GM21447 (cell line): Measurements from ENCODE around the gene CDH8.
"Not testable (repeated sequence)": the region's sequence is repeated elsewhere in the genome, so short reads cannot be mapped to it uniquely, and the experiment has no call there.

Source experiments
- ATAC-seq: cut with Tn5 transposase; IDR thresholded peaks from one replicate; pipeline ENCODE4 v1.9.1; 2021; ENCODE audit not compliant: unreplicated experiment

Gene CDH8

DNA sequence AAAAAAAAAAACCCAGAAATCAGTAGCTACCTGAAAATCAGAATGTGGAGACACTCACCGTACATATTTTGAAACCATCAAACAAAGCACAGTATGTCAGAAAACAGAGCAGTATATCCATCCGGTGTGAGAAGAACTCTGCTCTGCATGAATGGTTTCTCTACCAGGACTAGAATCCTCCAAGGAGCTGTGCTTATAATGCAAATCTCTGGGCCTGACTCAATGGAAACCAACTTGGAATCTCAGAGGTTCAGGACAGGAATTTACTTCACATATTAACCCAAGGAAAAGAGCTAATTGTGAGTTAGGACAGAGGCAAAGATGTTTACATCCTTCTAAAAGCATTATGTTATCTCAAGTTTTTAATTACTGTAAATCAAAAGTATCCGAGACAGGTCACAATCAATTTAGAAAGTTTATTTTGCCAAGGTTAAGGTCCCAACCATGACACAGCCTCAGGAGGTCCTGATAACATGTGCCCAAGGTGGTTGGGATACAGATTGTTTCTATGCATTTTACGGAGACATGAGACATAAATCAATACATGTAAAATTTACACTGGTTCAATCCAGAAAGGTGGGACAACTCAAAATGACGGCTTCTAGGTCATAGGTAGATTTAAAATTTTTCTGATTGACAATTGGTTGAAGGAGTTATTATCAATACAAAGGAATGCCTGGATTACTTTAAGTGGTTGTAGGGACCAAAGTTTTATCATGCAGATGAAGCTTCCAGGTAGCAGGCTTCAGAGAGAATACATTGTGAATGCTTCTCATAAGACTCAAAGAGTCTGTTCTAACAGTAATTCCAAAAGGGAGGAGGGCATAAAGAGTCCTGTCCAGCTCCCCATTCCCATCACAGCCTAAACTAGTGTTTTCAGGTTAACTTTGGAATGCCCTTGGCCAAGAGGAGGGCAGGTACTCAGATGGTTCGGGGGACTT lies 164.1 kb downstream of the CDH8 start:
- ATAC-seq, result no peak

DNA sequence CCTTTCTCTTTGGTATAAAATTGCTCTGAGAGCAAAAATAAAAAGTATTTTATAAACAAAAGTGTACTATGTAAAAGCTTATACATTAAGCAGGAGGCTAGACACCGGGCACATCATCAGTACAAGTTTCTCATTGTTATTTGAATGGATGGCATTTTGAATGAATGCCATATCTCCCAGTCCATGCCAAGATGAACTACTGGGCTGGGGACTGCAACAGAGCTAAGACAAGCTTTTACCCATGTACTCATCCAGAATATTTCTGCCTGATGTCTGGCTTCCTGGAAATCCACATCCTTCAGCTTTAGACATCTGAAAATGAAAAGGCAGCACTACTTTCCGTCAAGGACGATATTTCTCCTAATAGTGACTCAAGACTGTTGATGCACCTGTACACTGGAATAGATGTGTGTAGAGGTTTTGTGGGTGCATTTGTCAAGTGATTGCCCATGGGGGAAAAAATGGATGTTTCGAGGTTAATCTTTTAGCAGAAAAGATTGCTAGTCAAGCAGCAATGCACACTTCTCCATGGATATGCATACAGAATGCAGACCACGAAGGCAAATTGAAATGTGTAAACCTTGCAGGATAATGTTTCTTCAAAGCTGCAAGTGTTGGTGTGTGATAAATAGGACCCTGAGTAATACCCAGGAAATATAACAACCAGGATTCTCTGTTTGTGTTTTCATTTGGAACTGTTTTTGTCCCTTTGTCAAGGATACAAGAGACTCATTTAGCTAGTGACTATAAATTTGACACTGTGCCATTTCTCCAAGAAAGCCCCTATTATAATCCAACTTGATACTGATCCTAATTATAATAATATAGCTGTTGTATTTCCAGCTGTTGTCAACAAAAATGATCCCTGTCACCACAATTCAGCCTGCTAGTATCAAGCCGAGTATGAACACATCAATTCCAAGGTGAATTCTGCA lies 173.8 kb downstream of the CDH8 start:
- ATAC-seq, result no peak

DNA sequence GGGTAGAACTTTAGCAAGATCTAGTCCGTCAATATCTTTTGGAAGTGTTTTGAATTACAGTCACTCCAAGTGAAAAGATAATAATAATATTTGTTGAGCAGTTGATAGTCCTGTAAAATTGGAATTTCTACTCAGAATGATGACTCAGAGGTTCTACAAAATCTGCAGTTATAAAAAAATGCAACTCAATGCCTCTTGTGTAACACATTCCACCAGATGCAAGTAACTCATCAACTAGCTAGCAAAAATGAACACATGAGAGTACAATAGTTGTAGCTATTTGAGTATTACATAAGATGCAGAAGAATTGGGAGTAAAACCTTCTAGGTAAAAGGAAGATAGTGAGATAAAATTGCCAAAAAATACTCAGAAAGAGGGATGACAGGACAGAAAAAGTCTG lies 177.2 kb downstream of the CDH8 start:
- no peak for ATAC-seq

DNA sequence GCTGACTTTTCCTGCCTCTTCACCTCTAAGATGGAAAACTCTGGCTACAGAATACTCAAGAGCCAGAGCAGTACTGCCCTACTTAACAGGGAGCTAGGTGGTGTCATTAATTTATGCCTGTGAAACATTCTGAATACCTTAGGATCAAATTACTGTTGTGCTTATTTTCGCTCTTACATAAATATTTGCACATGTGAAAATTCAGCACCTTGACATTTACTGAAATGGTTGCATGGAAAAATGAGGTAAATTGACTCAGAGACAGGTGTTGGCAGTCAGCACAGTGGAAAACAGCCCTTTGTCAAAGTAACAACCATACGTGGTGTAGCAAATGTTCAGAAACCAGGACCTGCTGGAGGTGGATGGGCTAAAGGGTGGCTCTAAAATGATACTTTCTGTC lies 193.6 kb downstream of the CDH8 start:
- no peak for ATAC-seq

DNA sequence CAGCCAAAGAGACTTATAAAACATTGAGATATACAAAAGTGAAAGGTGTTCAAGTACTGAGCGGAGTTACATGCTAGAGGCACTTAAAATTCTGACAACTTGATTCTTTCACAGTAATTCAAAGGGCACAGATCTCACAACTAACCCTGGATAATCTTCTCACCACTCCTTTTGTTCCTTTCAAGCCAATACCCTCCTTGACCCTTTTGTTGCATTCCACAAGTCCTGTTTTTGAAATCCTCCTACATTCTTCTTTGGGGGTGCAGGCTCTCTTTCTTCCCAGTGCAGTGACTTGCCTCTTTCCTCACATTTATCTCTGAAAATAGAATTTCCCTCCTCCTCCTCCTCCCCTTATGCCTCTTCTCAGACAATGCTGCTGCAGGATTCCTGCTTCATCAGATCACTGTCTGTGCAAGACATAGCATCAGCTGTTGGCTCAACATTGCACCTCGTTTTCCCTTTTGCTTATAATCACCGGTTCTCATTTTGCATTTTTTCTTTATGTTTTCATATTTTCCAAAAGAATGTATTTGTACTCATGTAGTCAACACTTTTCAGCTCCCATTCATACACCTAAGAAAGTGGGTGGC lies 199.3 kb downstream of the CDH8 start:
- no peak for ATAC-seq

DNA sequence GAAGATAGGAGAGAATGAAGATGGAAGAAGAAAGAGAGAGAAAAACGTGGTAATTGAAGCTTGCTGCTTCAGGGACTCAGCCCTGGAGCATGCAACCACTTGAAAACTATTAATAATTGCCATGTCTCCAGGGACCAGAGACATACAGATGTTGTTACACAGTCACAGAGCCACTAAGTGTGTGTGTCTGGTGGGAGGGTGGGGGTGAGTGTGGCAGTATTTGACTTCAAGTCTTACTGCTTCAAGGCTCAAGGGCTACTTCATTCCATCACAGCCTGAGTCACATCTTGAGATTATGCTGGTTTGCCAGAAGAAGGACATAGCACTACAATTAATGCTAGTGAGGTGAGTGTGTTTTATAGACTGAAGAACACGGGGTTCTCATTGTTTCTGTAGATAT lies 202.2 kb downstream of the CDH8 start:
- no peak for ATAC-seq

DNA sequence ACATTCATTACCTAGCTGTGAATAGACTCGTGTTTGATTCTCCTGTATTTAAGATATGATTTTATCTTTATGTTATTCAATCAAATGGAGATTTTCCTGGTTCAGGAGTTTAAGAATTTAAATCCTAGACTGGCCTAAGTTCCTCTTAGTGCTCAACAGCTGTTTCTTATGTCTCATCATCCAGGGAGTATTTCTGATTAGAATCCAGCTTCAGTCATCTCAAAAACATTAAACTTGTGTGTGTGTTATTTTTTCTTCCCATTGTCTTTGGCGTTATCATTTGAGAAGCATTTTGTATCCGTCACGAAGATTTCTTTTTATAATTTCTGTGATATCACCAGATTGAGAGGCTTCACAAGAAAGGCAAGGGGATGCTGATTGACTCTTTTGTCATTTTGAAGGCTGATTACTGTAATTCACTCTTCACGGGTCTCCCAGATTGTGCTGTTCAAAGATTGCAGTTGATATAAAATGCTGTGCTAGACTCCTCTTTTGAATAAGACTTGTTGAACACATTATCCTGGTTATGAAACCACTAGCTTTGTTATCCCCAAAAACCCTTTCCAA lies 204.8 kb downstream of the CDH8 start:
- ATAC-seq, result no peak

DNA sequence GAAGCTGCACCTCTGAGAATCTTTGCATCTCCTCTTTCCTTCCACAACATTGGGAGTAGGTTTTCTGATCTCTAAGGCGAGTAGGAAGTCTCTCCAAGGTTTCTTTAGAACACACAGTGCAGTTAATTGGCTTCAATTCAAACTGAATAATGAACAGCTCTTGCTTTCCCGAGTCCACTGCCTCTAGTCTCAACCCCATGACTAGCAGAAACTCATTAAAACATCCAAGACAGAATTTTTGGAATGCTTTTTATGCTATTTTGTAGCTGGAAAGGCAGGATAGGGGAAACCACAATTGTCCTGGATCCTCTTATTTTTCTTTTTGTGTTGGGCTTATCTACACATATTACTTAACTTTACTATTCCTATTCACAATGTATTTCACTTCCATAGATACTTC lies 206.6 kb downstream of the CDH8 start:
- no peak for ATAC-seq

DNA sequence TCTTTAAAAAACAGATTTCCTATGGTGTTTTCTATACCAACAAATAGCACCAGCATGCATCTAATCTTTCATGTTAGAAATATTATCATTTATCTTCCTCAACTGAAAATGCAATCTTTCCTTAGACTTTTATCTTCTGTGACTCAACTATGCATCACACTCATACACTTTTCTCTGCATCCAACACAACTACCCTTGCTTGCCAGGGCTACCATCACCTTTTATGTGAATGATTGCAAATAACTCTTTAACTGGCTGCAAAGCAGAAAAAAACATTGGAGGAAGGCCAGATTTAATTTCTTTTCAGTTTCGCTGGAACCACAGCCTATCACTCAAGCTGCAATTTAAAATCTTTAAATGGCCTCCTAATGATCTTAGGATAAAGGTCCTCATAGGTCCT lies 212.9 kb downstream of the CDH8 start:
- ATAC-seq, result no peak

DNA sequence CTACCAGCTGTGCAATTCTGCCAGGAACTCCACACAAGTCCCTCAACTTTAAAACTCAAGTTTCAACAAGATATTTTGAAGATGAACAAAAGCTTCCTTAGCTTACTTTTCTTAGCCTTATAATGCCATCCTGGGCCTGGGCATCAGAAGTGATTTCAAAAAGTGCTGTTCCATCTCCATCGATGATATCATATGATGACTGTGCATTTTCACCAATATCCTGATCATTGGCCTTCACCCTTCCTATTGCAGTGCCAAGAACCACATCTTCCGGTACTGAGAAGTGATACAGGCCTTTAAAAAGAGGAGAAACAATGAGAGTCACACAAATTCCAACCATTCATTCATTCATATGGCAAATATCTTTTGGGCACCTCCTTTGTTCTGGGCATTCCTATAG lies 215.4 kb downstream of the CDH8 start:
- no peak for ATAC-seq

DNA sequence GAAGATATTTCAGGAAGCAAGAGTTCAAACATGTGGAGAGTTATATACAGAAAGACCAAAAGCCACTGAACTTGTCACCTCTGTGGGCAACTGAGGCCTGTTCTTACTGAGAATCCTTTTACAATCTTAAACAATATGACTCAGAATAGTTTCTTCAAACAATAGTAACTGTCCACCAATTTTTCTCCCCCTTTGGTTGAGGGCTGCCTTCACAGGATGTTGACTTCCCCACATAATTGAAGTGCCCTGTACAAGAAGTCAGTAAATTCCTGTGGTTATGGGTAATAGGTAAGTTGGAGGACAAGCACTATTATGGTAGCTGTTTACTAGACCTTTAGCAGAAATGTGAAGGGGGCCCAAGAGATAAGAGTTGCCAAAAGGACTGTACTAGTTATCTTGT lies 215.8 kb downstream of the CDH8 start:
- ATAC-seq, result no peak

DNA sequence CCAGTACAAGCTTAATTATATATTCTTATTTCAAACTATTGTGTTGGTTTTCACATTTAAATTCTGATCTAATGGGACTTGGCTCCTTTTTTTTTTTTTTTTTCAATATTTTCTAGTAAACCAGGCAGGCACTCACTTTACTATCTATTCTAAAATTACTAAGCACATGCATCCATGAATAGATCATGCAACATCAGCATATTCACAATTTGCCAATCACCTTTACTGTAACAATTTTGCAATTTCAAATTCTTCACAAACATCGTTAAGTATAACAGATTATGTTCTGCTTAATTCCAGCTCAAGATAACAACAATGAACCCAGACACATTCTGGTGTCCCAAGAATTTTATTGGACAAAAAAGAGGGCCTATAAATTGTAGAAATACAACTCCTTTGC lies 217.4 kb downstream of the CDH8 start:
- ATAC-seq, result no peak

DNA sequence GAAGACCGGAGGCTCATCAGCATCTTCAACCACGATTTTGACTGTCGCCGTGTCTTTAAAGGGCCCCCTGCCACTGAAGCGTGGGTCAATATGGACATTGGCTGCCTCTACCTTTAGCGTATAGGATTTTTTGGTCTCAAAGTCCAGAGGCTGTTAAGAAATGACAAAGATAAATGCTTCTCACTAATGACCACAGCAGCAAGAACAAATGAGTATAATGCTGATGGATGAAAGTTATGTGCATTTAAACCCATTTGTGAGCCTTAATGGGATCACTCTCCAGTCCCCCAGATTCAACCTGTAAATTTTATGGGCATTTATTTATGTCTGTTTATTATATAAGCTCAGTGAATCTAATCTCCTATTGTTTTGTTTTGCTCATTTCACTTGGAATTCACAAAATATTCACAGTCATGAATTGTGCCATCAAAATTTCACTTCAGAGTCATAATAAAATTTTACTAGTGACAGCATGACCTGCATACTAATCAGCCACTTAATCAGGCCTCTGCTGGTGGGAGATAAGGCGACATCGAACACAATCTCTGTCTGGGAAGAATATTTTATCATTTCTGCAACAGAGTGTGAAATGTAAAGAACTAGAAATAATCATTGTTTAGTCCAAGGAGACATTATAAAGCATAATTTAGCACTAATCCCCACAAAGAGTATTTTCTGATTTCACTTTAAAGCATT lies 218.5 kb downstream of the CDH8 start:
- no peak for ATAC-seq

DNA sequence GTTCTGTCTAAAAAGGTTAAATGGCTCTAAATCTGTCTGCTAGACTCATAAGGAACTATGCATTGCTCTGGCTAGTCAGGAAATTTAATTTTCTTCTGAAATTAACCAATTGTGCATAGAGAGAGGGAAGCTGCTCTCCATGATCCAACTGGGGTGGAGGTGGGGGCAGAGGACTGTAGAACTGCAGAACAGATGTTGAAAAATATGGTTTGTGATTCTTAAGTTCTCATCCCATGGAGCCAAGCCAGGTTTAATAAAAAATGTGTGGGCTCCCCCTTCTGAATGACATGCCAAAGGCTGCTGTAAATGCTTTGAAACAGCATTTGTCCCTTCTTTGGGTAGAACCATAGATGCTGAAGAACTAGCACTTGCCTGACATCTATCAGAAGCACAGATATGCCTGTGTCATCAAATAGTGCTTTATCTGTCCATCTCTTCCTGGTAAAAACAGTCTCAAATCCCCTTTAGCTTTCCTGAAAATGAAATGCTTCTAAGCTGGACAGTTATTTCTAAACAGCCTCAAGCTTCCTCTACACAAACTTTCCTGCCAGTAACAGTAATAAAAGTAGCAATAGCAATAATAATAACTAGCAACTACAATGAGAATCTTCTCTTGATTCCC lies 221.4 kb downstream of the CDH8 start:
- no peak for ATAC-seq

DNA sequence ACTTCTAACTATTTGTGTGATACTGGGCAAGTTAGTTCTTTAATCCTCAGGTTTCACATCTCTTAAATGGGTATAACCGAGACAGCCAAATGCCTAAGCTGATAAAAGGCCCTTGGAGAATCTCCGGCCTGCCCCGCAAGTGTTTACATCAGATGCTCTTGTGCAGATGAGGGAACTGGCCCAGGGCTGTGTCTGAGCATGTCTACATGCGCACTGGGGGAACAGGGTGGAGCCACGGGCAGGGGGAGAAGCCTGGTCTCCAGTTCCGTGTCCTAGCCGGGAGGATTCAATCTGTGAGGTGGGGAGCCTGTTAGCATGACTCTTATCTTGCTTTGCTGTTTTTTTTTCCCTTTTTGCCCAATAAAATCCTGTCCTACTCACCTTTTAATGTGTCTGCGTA lies 222.9 kb downstream of the CDH8 start:
- no peak for ATAC-seq

DNA sequence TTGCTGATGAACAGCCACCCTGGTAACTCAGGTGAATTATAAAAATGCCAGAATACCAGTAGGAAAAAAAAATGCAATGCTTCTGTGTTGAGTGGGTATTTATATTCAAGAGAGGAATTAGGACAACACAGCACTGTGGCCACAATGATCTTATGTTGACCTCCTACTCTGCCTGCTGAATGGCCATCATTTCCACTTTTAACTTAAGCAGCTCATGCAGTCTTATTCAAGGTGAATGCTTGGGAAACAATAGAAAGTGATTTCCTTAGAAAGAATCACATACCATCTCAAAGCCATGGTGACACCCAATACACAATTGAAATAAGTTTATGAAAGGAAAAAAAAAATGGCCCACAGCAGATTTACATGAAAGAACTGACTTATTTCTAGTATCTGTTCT lies 224.0 kb downstream of the CDH8 start:
- no peak for ATAC-seq

DNA sequence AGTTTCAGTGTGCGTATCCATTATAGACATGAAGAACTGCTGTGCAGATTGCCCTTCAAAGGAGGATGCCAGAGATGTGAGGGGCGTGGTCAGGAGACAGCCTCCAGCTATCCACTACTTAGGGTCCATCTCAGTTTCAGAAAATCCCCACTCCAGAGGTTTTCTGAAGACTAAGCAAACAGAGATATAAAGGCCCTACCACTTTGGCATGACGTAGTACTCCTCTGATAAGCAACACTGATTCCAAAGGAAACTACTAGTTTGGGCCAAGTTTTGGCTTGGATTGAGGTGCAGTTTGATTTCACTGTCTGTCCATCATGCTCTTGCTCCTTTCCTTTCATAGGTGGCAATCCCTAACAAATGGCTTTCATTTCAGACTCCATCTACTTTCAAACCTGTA lies 228.7 kb downstream of the CDH8 start:
- no peak for ATAC-seq

DNA sequence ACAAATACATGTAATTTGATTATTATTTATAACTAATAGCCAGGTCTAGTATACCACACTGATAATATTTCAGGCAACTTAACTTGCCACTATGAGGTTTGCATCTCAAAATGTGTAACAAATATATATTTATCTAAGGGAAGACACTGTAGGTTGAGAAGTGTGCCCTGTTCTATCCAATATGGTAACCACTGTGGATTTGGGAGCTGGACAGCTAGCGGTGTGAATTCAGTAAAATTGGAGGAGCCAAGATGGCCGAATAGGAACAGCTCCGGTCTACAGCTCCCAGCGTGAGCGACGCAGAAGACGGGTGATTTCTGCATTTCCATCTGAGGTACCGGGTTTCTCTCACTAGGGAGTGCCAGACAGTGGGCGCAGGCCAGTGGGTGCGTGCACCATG lies 235.0 kb downstream of the CDH8 start:
- not testable (repeated sequence) for ATAC-seq

DNA sequence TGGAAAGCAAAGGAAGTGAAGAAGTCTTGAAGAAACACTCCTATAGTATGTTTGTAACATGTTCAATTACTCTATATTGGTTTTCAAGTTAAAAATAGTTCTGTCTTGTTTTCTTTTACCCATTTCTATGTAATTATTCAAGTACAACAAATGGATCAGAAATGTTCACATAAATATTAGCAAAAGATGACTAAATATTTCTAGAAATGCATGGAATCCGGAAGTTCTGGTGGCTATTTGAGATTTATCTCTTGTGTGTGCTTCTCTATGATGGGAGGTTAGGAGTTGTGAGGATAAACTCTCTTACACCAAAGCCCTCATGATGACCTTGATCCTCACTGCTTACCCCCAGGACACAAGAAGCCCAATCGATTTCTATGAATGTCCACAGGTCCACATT lies 237.5 kb downstream of the CDH8 start:
- no peak for ATAC-seq

DNA sequence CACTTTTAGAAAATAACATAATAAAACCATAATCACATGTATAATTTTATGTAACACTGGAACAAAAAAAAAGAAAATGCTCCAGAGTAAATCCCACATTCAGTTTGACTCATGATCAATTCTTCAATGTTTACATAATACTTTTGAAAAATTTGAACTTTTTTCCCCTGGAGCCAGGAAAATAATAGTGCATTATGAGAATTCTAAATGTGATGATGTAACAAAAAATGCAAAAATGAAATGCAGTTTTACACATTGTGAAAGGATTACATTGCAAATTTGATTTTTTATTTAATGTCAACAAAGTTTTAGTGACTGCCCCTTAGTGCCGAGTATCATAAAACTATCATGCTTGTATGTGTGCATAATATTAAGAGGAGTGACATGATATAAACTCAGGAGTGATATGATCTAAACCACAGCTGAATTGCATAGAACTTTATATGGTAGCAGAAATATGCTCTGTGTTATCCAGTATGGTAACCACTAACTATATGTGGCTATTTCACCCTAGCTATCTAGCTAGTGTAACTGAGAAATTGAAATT lies 238.2 kb downstream of the CDH8 start:
- ATAC-seq, result no peak
